ENCODE results near the gene HHIPL1. TPM values are rescaled to one million over a fixed set of nuclear protein-coding genes. Genes with fewer than 3 reads are reported as not detected.

HHIPL1 gene
- 1.1 and 1.2 TPM in 2 replicates for polyA plus RNA-seq (2011; rRNA removed)
- polyA minus RNA-seq (2011; rRNA and poly(A)+ RNA removed): 1.3 and 1.7 TPM in 2 replicates

- no peaks in the 10 kb centered on the region for H3K27me3 ChIP-seq (ENCODE audit: control insufficient read depth, insufficient read depth, low read length)
- no peak within 1 kb of the TSS for H3K27ac ChIP-seq (ENCODE audit: low read depth, low read length)
- ChIA-PET POLR2A (interaction anchor here (0.9 kb wide), 1 partner anchor 39 kb away, joined by 3 read pairs; the partner anchor contains the start of gene CYP46A1), CTCF (no interaction called here)
- no peaks in the 10 kb centered on the region; the same call in 1 of the 2 replicates for H3K9me3 ChIP-seq (ENCODE audit: control insufficient read depth, insufficient read depth, low read length)
- no peak for TF ChIP-seq CTCF (IDR thresholded peaks at IDR 0.05; ENCODE audit: low read depth, low read length)
- H3K4me3 ChIP-seq (ENCODE audit: low read depth, low read length): peak within 1 kb of the TSS; percentile 35
- DNase-seq (ENCODE audit: low read depth, low spot score): no peak
Measured at GRCh38 chr14:99644723-99645544, at the start of gene HHIPL1. HHIPL1 (plus strand) TSS chr14:99645129; CDS start chr14:99645208, 79 bp downstream.

GRCh38 chr14:99595524-99595923 is 49.4 kb upstream of the HHIPL1 start:
- H3K27ac ChIP-seq (ENCODE audit: low read depth, low read length): no peak overlapping the region
- no peak for TF ChIP-seq CTCF (IDR thresholded peaks at IDR 0.05; ENCODE audit: low read depth, low read length)
- no peaks in the 10 kb centered on the region for H3K27me3 ChIP-seq (ENCODE audit: control insufficient read depth, insufficient read depth, low read length)
- DNase-seq (ENCODE audit: low read depth, low spot score): no peak
- no peak overlapping the region for H3K4me3 ChIP-seq (ENCODE audit: low read depth, low read length)
- CTCF ChIA-PET: interaction anchor here (2.1 kb wide), 1 partner anchor 33 kb away, joined by 8 read pairs; no protein-coding TSS in a partner anchor
- H3K9me3 ChIP-seq (ENCODE audit: control insufficient read depth, insufficient read depth, low read length): no peaks in the 10 kb centered on the region
- POLR2A ChIA-PET: no interaction called here

- no peak overlapping the region for H3K4me3 ChIP-seq (ENCODE audit: low read depth, low read length)
- no peaks in the 10 kb centered on the region for H3K27me3 ChIP-seq (ENCODE audit: control insufficient read depth, insufficient read depth, low read length)
- no peak overlapping the region for H3K27ac ChIP-seq (ENCODE audit: low read depth, low read length)
- TF ChIP-seq CTCF (IDR thresholded peaks at IDR 0.05; ENCODE audit: low read depth, low read length): no peak
- CTCF ChIA-PET: no interaction called here
- H3K9me3 ChIP-seq (ENCODE audit: control insufficient read depth, insufficient read depth, low read length): no peaks in the 10 kb centered on the region
- POLR2A ChIA-PET: no interaction called here
- DNase-seq (ENCODE audit: low read depth, low spot score): no peak
Measured at GRCh38 chr14:99596071-99596627, 48.8 kb upstream of the HHIPL1 start.

GRCh38 chr14:99596772-99597171 is 48.2 kb upstream of the HHIPL1 start:
- no peak for TF ChIP-seq CTCF (IDR thresholded peaks at IDR 0.05; ENCODE audit: low read depth, low read length)
- Histone ChIP-seq H3K27me3 (ENCODE audit: control insufficient read depth, insufficient read depth, low read length) (no peaks in the 10 kb centered on the region), H3K9me3 (ENCODE audit: control insufficient read depth, insufficient read depth, low read length) (no peaks in the 10 kb centered on the region), H3K27ac (ENCODE audit: low read depth, low read length) (no peak overlapping the region), H3K4me3 (ENCODE audit: low read depth, low read length) (no peak overlapping the region)
- POLR2A ChIA-PET: no interaction called here
- DNase-seq (ENCODE audit: low read depth, low spot score): no peak
- CTCF ChIA-PET: no interaction called here

All from AG04450 (cell line).